Measurements from ENCODE around the gene RABGAP1.
A peak's percentile ranks its signal among the peaks of the same experiment; 100 is the strongest.

The RABGAP1 gene

GRCh38 chr9:123011380-123011779 lies 70.6 kb downstream of the RABGAP1 start:
- no peak overlapping the region for H3K4me3 ChIP-seq (ENCODE audit: low read length)
- TF ChIP-seq ZNF274 (IDR thresholded peaks at IDR 0.05; ENCODE audit: low read depth, low read length), result no peak

GRCh38 chr9:123011878-123012528 lies 71.2 kb downstream of the RABGAP1 start:
- no peak overlapping the region for H3K4me3 ChIP-seq (ENCODE audit: low read length)
- no peak for TF ChIP-seq ZNF274 (IDR thresholded peaks at IDR 0.05; ENCODE audit: low read depth, low read length)

- H3K4me3 ChIP-seq (ENCODE audit: low read length), result no peak overlapping the region
- TF ChIP-seq ZNF274 (IDR thresholded peaks at IDR 0.05; ENCODE audit: low read depth, low read length), result no peak
Observed at GRCh38 chr9:123016631-123017030, 75.8 kb downstream of the RABGAP1 start.

- no peak for TF ChIP-seq ZNF274 (IDR thresholded peaks at IDR 0.05; ENCODE audit: low read depth, low read length)
- no peak overlapping the region for H3K4me3 ChIP-seq (ENCODE audit: low read length)
Observed at GRCh38 chr9:123020796-123021195, 80.0 kb downstream of the RABGAP1 start.

GRCh38 chr9:123026425-123026824 lies 85.6 kb downstream of the RABGAP1 start:
- no peak for TF ChIP-seq ZNF274 (IDR thresholded peaks at IDR 0.05; ENCODE audit: low read depth, low read length)
- H3K4me3 ChIP-seq (ENCODE audit: low read length), result no peak overlapping the region

- TF ChIP-seq ZNF274 (IDR thresholded peaks at IDR 0.05; ENCODE audit: low read depth, low read length), result no peak
Observed at GRCh38 chr9:123027517-123027916, 86.7 kb downstream of the RABGAP1 start.

GRCh38 chr9:123028136-123028535 lies 87.3 kb downstream of the RABGAP1 start:
- TF ChIP-seq ZNF274 (IDR thresholded peaks at IDR 0.05; ENCODE audit: low read depth, low read length), result no peak
- no peak overlapping the region for H3K4me3 ChIP-seq (ENCODE audit: low read length)

More at GRCh38 chr9:123027517-123027916, 86.7 kb downstream of the RABGAP1 start:
- no peak overlapping the region for H3K4me3 ChIP-seq (ENCODE audit: low read length)

- TF ChIP-seq ZNF274 (IDR thresholded peaks at IDR 0.05; ENCODE audit: low read depth, low read length), result no peak
- no peak overlapping the region for H3K4me3 ChIP-seq (ENCODE audit: low read length)
Observed at GRCh38 chr9:123028973-123029372, 88.2 kb downstream of the RABGAP1 start.

- no peak for TF ChIP-seq ZNF274 (IDR thresholded peaks at IDR 0.05; ENCODE audit: low read depth, low read length)
- H3K4me3 ChIP-seq (ENCODE audit: low read length), result no peak overlapping the region
Observed at GRCh38 chr9:123031963-123032362, 91.1 kb downstream of the RABGAP1 start.

- H3K4me3 ChIP-seq (ENCODE audit: low read length), result peak within 1 kb of the TSS; percentile 25; the same call in 1 of the 2 replicates
- no peak for TF ChIP-seq ZNF274 (IDR thresholded peaks at IDR 0.05; ENCODE audit: low read depth, low read length)
Observed at GRCh38 chr9:123033352-123033751, 92.5 kb downstream of the RABGAP1 start, which contains the start of gene GPR21. Gene GPR21, plus strand, starts transcription at chr9:123033667. Its CDS starts 900 bp downstream, at chr9:123034567.

GRCh38 chr9:123033864-123034601 lies 93.2 kb downstream of the RABGAP1 start:
- no peak for TF ChIP-seq ZNF274 (IDR thresholded peaks at IDR 0.05; ENCODE audit: low read depth, low read length)
- no peak overlapping the region; the same call in 1 of the 2 replicates for H3K4me3 ChIP-seq (ENCODE audit: low read length)

- TF ChIP-seq ZNF274 (IDR thresholded peaks at IDR 0.05; ENCODE audit: low read depth, low read length), result no peak
- no peak overlapping the region for H3K4me3 ChIP-seq (ENCODE audit: low read length)
Observed at GRCh38 chr9:123034881-123035510, 94.2 kb downstream of the RABGAP1 start.

GRCh38 chr9:123035791-123036190 lies 95.0 kb downstream of the RABGAP1 start:
- TF ChIP-seq ZNF274 (IDR thresholded peaks at IDR 0.05; ENCODE audit: low read depth, low read length), result no peak
- no peak overlapping the region for H3K4me3 ChIP-seq (ENCODE audit: low read length)

GRCh38 chr9:123036893-123037545 lies 96.2 kb downstream of the RABGAP1 start:
- no peak overlapping the region for H3K4me3 ChIP-seq (ENCODE audit: low read length)
- no peak for TF ChIP-seq ZNF274 (IDR thresholded peaks at IDR 0.05; ENCODE audit: low read depth, low read length)
